ENCODE results near the gene VAMP3. TPM values are rescaled to one million over a fixed set of nuclear protein-coding genes. Genes with fewer than 3 reads are reported as not detected.

The VAMP3 gene
- total and polyA plus RNA-seq, 2 donors (not counting 3 experiments of a cell fraction or from before 2014, with no cell fraction given): 100 to 137 TPM

DNA sequence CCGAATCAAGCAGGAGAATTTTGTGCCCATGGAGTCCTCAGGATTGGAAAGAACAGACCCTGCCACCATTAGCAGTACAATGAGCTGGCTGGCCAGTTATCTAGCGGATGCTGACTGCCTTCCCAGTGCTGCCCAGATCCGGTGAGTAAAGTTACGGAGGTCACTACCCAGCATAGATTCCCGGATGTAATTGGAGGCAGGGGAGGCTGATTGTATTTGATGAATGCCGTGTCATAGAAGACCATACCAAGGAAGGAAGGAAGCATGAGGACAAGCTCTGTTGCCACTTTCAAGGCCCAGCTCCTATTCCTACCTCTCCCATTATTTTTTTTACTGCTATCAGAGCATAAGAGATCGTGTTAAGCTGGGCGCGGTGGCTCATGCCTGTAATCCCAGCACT, 26.2 kb upstream of the VAMP3 start:
- Histone ChIP-seq H2AFZ (ENCODE audit: low read depth, low read length) (peak overlapping the region; percentile 47), H3K36me3 (ENCODE audit: control insufficient read depth in 2 of 2, extremely low read depth in 1 of 2, insufficient read depth in 2 of 2, low read length in 2 of 2) (no peaks in the 10 kb centered on the region), H3K4me2 (ENCODE audit: insufficient read depth, low read length) (no peak overlapping the region), H3K4me3 (replicated peaks in 1 of 3; ENCODE audit: insufficient read depth in 1 of 3, low read depth in 1 of 3, low read length in 3 of 3) (no peak overlapping the region), H3K9ac (replicated peaks; ENCODE audit: extremely low read depth, insufficient read depth, low read length) (no peak overlapping the region), H3K27me3 (ENCODE audit: control insufficient read depth in 2 of 2, insufficient read depth in 2 of 2, low read length in 2 of 2) (no peaks in the 10 kb centered on the region), H3K79me2 (ENCODE audit: control insufficient read depth, insufficient read depth, low read length) (no peaks in the 10 kb centered on the region), H3K9me3 (replicated peaks; ENCODE audit: control insufficient read depth, insufficient read depth, low read length) (no peaks in the 10 kb centered on the region), H3K27ac (ENCODE audit: insufficient read depth, low read depth, low read length) (no peak overlapping the region), H3K4me1 (ENCODE audit: control insufficient read depth, extremely low read depth, insufficient read depth, low read length) (no peaks in the 10 kb centered on the region), H4K20me1 (replicated peaks; ENCODE audit: control insufficient read depth, extremely low read depth, insufficient read depth, low read length) (no peaks in the 10 kb centered on the region), H3K9me1 (replicated peaks; ENCODE audit: control insufficient read depth, extremely low read depth, insufficient read depth, low read length) (no peaks in the 10 kb centered on the region)
- dilution Hi-C loops (cut with MboI; ENCODE audit: extremely low pct_ligation_motif_present, low sequenced_read_pairs): no loop called here
- TF ChIP-seq MYC (IDR thresholded peaks at IDR 0.05; ENCODE audit: low read depth, low read length) (no peak), POLR2AphosphoS5 (IDR thresholded peaks at IDR 0.05; ENCODE audit: insufficient read depth, low read depth, low read length) (peak; percentile 33), FOS (IDR thresholded peaks at IDR 0.05; ENCODE audit: borderline replicate concordance, insufficient read depth, low read length) (peak; percentile 46), EZH2 (IDR thresholded peaks at IDR 0.05; ENCODE audit: borderline replicate concordance, low read depth, low read length, severe bottlenecking) (no peak), JUN (IDR thresholded peaks at IDR 0.05; ENCODE audit: borderline replicate concordance, insufficient read depth, insufficient read length, low read depth) (no peak), GATA2 (IDR thresholded peaks at IDR 0.05; ENCODE audit: insufficient read depth, insufficient read length, low read depth, low read length) (peak; percentile 76), POLR2A (IDR thresholded peaks at IDR 0.05; ENCODE audit: low read depth, low read length) (no peak)
- TF ChIP-seq, protein P1, sequence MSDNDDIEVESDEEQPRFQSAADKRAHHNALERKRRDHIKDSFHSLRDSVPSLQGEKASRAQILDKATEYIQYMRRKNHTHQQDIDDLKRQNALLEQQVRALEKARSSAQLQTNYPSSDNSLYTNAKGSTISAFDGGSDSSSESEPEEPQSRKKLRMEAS (IDR thresholded peaks at IDR 0.05; ENCODE audit: insufficient read depth, insufficient read length): no peak
- TF ChIP-seq, protein P2, sequence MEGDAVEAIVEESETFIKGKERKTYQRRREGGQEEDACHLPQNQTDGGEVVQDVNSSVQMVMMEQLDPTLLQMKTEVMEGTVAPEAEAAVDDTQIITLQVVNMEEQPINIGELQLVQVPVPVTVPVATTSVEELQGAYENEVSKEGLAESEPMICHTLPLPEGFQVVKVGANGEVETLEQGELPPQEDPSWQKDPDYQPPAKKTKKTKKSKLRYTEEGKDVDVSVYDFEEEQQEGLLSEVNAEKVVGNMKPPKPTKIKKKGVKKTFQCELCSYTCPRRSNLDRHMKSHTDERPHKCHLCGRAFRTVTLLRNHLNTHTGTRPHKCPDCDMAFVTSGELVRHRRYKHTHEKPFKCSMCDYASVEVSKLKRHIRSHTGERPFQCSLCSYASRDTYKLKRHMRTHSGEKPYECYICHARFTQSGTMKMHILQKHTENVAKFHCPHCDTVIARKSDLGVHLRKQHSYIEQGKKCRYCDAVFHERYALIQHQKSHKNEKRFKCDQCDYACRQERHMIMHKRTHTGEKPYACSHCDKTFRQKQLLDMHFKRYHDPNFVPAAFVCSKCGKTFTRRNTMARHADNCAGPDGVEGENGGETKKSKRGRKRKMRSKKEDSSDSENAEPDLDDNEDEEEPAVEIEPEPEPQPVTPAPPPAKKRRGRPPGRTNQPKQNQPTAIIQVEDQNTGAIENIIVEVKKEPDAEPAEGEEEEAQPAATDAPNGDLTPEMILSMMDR (IDR thresholded peaks at IDR 0.05; ENCODE audit: extremely low read depth in 1 of 2, insufficient read depth in 1 of 2, low read depth in 1 of 2, low read length in 2 of 2): no peak
- FAIRE-seq (peak; percentile 72), DNase-seq (ENCODE audit: low read depth, low spot score) (peak; percentile 59)
- ChIA-PET POLR2A (no interaction called here), CTCF (interaction anchor here (1.0 to 1.5 kb wide), 3 partner anchors 8 to 76 kb away, joined by 3 to 25 read pairs (median 6); no protein-coding TSS in a partner anchor)
- no TSS peak for BruUV-seq (replicated peaks)
- intact Hi-C loops (cut with micrococcal nuclease): no loop called here

Data from endothelial cell of umbilical vein (primary cell).